ENCODE data around the gene KCNH1. TPM values are rescaled to one million over a fixed set of nuclear protein-coding genes. Genes with fewer than 3 reads are reported as not detected.

KCNH1 gene
- total and polyA plus RNA-seq, 10 of the 15 experiments (the other 5 are each of a cell fraction or from before 2014, with no cell fraction given): 0.02 to 0.04 (median 0.04) TPM; not detected in 7

DNA sequence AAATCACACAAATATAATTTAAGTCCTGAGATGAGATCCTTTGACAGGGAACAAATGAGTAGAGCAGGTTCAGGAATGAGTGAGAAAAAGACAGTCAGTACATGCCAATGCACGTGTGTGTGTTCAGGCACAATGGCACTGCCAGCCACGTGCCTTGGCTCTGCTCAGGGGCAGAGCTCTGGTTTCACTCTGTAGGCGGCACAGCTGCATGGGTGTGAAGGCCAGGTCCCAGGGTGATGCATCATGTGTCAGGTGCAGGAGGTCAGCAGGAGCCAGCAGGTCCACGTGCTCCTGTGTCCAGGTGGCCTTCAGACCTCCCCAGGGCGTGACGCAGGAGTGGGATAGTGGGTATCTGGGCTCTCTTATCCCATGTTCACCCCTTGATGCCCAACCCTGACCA is 386.1 kb downstream of the KCNH1 start:
- ChIA-PET SMC1A (ENCODE audit: uncharacterized antibody, unreplicated experiment) (interaction anchor here (0.8 kb wide), 1 partner anchor 70 kb away, joined by 3 read pairs; no protein-coding TSS in a partner anchor), POLR2A (no interaction called here), CTCF (interaction anchor here (0.8 kb wide), 1 partner anchor 9 kb away, joined by 3 read pairs; no protein-coding TSS in a partner anchor), RAD21 (ENCODE audit: unreplicated experiment) (no interaction called here)
- FAIRE-seq: no peak
- Histone ChIP-seq H2AFZ (ENCODE audit: control insufficient read depth, low read depth, low read length) (no peak overlapping the region), H3K27me3 (replicated peaks in 1 of 2; ENCODE audit: control insufficient read depth in 2 of 2, insufficient read depth in 2 of 2, low read length in 1 of 2) (no peaks in the 10 kb centered on the region; a peak in 1 of 4 replicates), H3K4me3 (no peak overlapping the region), H3K79me2 (ENCODE audit: control insufficient read depth, insufficient read depth, low read length) (no peaks in the 10 kb centered on the region), H3K4me2 (ENCODE audit: control insufficient read depth, insufficient read depth) (no peak overlapping the region), H4K20me1 (ENCODE audit: control insufficient read depth, insufficient read depth) (no peaks in the 10 kb centered on the region), H3K27ac (ENCODE audit: control insufficient read depth, insufficient read depth) (no peak overlapping the region), H3K9ac (ENCODE audit: control insufficient read depth, insufficient read depth, low read length) (no peak overlapping the region), H3K36me3 (ENCODE audit: control insufficient read depth in 2 of 2, insufficient read depth in 2 of 2, low read length in 1 of 2) (no peaks in the 10 kb centered on the region), H3K4me1 (ENCODE audit: control insufficient read depth, insufficient read depth, low read length) (no peaks in the 10 kb centered on the region), H3K9me3 (replicated peaks; ENCODE audit: control insufficient read depth, insufficient read depth, low read length) (no peaks in the 10 kb centered on the region)
- in situ Hi-C loops (cut with MboI) (no loop called here), intact Hi-C loops (cut with micrococcal nuclease; ENCODE audit: unreplicated experiment) (no loop called here)
- no TSS peak for BruUV-seq (replicated peaks)
- DNase-seq (ENCODE audit: low read depth, low spot score): no peak
- ATAC-seq: no peak
- 17% methylated on average over 6 of the region's 6 CpGs for WGBS (ENCODE audit: insufficient coverage, insufficient replicate concordance, low lambda C conversion rate, missing lambda C conversion rate)
- peak in 1 of 2 experiments; percentile 41; a peak in 1 of 4 replicates for TF ChIP-seq BHLHE40 (IDR thresholded peaks at IDR 0.05; ENCODE audit: borderline replicate concordance in 1 of 2, low read depth in 2 of 2, low read length in 1 of 2)
- TF ChIP-seq, protein P1, sequence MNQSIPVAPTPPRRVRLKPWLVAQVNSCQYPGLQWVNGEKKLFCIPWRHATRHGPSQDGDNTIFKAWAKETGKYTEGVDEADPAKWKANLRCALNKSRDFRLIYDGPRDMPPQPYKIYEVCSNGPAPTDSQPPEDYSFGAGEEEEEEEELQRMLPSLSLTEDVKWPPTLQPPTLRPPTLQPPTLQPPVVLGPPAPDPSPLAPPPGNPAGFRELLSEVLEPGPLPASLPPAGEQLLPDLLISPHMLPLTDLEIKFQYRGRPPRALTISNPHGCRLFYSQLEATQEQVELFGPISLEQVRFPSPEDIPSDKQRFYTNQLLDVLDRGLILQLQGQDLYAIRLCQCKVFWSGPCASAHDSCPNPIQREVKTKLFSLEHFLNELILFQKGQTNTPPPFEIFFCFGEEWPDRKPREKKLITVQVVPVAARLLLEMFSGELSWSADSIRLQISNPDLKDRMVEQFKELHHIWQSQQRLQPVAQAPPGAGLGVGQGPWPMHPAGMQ (IDR thresholded peaks at IDR 0.05; ENCODE audit: borderline replicate concordance): no peak

DNA sequence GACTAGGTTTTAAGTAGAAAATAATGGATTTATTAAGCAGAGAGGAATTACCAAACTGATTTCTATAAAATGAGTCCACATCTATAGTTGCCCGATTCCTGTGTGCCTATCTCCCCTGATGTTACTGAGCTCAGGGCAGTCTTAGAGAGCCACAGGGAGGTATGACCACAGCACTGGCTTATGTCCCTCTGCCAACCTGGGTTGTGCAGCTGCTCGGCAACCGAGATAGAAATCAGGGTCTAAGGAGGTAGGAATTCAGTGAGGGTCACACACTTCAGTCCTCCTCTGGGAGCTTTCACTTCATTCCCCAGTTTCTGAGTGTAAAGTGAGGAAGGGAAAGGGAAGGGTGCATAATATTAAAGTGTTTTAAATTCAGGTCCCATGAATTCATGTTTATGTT is 386.8 kb downstream of the KCNH1 start:
- H3K9me3 ChIP-seq (replicated peaks; ENCODE audit: control insufficient read depth, insufficient read depth, low read length): no peaks in the 10 kb centered on the region
- ChIA-PET RAD21 (ENCODE audit: unreplicated experiment) (interaction anchor here (0.6 kb wide), 1 partner anchor 362 kb away, joined by 3 read pairs; no protein-coding TSS in a partner anchor), POLR2A (no interaction called here), SMC1A (ENCODE audit: uncharacterized antibody, unreplicated experiment) (interaction anchor here (0.8 kb wide), 1 partner anchor 69 kb away, joined by 3 read pairs; no protein-coding TSS in a partner anchor), CTCF (interaction anchor here (0.8 kb wide), 1 partner anchor 9 kb away, joined by 3 read pairs; no protein-coding TSS in a partner anchor)
- DNase-seq (ENCODE audit: low read depth, low spot score) (no peak), FAIRE-seq (no peak), ATAC-seq (no peak)
- H3K9ac ChIP-seq (ENCODE audit: control insufficient read depth, insufficient read depth, low read length): no peak overlapping the region
- H3K4me1 ChIP-seq (ENCODE audit: control insufficient read depth, insufficient read depth, low read length): no peaks in the 10 kb centered on the region
- H3K79me2 ChIP-seq (ENCODE audit: control insufficient read depth, insufficient read depth, low read length): no peaks in the 10 kb centered on the region
- H3K4me2 ChIP-seq (ENCODE audit: control insufficient read depth, insufficient read depth): no peak overlapping the region
- H3K27me3 ChIP-seq (replicated peaks in 1 of 2; ENCODE audit: control insufficient read depth in 2 of 2, insufficient read depth in 2 of 2, low read length in 1 of 2): no peaks in the 10 kb centered on the region; a peak in 1 of 4 replicates
- no peaks in the 10 kb centered on the region for H4K20me1 ChIP-seq (ENCODE audit: control insufficient read depth, insufficient read depth)
- H3K36me3 ChIP-seq (ENCODE audit: control insufficient read depth in 2 of 2, insufficient read depth in 2 of 2, low read length in 1 of 2): no peaks in the 10 kb centered on the region
- intact Hi-C loops (cut with micrococcal nuclease; ENCODE audit: unreplicated experiment) (no loop called here), in situ Hi-C loops (cut with MboI) (no loop called here)
- H3K27ac ChIP-seq (ENCODE audit: control insufficient read depth, insufficient read depth): no peak overlapping the region
- H3K4me3 ChIP-seq: no peak overlapping the region
- WGBS (ENCODE audit: insufficient coverage, insufficient replicate concordance, low lambda C conversion rate, missing lambda C conversion rate): 74% methylated on average over 3 of the region's 3 CpGs
- H2AFZ ChIP-seq (ENCODE audit: control insufficient read depth, low read depth, low read length): no peak overlapping the region
- TF ChIP-seq NFIC (IDR thresholded peaks at IDR 0.05; ENCODE audit: low read depth, low read length) (no peak), CHD1 (IDR thresholded peaks at IDR 0.05; ENCODE audit: low read depth, low read length) (no peak), MYB (IDR thresholded peaks at IDR 0.05; ENCODE audit: borderline replicate concordance, low read depth, low read length) (no peak), FOXK2 (IDR thresholded peaks at IDR 0.05) (no peak), FOXM1 (IDR thresholded peaks at IDR 0.05; ENCODE audit: low read depth, low read length) (no peak), SUZ12 (IDR thresholded peaks at IDR 0.05; ENCODE audit: unreplicated experiment) (no peak), NBN (IDR thresholded peaks at IDR 0.05) (no peak), NFYA (IDR thresholded peaks at IDR 0.05; ENCODE audit: borderline replicate concordance, low read depth, low read length) (no peak)
- TF ChIP-seq, protein P1 (IDR thresholded peaks at IDR 0.05; ENCODE audit: borderline replicate concordance): no peak
- TF ChIP-seq, protein P2, sequence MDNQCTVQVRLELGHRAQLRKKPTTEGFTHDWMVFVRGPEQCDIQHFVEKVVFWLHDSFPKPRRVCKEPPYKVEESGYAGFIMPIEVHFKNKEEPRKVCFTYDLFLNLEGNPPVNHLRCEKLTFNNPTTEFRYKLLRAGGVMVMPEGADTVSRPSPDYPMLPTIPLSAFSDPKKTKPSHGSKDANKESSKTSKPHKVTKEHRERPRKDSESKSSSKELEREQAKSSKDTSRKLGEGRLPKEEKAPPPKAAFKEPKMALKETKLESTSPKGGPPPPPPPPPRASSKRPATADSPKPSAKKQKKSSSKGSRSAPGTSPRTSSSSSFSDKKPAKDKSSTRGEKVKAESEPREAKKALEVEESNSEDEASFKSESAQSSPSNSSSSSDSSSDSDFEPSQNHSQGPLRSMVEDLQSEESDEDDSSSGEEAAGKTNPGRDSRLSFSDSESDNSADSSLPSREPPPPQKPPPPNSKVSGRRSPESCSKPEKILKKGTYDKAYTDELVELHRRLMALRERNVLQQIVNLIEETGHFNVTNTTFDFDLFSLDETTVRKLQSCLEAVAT (IDR thresholded peaks at IDR 0.05): no peak
- no TSS peak for BruUV-seq (replicated peaks)

Measured in GM12878 (cell line).